Frontal cortex (tissue), 4 donors: ENCODE results near the gene ECHDC1. TPM values are rescaled to one million over a fixed set of nuclear protein-coding genes. Genes with fewer than 3 reads are reported as not detected.
"Not testable (repeated sequence)": the region's sequence is repeated elsewhere in the genome, so short reads cannot be mapped to it uniquely, and the experiment has no call there.

Source experiments
- DNase-seq, 2 donors: peaks; one replicate each; pipeline ENCODE4 v3.0.0; 2012; ENCODE audit warnings: low spot score in 2 of 2
- FAIRE-seq: peaks from 2 replicates; lab custom pipeline; 2012; peaks lifted over from hg19 to GRCh38; lab: Jason Lieb, UNC
- total RNA-seq: library from RNA; depleted of rRNA; stranded (reverse); fragments of >200 nt; gene quantifications from one replicate; pipeline ENCODE4 v1.2.3, GENCODE V29; 2014
- donor health status: control.
- donor health status: control.
- donor health status: control.

Gene ECHDC1
- total RNA-seq, 1 donor from 2014 or later, result 49.7 TPM

- no peak for DNase-seq
These were observed 625 bp upstream of the ECHDC1 start for GRCh38 chr6:127343809-127344659.

GRCh38 chr6:127342296-127342945, 988 bp downstream of the ECHDC1 start:
- DNase-seq (no peak), FAIRE-seq (no peak)

More at GRCh38 chr6:127343809-127344659, 625 bp upstream of the ECHDC1 start:
- FAIRE-seq, result no peak

- no peak for DNase-seq
- FAIRE-seq, result no peak
These were observed 1.8 kb downstream of the ECHDC1 start for GRCh38 chr6:127341471-127342202.

- DNase-seq (no peak), FAIRE-seq (no peak)
These were observed 3.2 kb downstream of the ECHDC1 start for GRCh38 chr6:127340171-127340570.

GRCh38 chr6:127338936-127339335, 4.5 kb downstream of the ECHDC1 start:
- DNase-seq (no peak), FAIRE-seq (no peak)

- no peak for FAIRE-seq
- DNase-seq, result no peak
These were observed 10.9 kb downstream of the ECHDC1 start for GRCh38 chr6:127332383-127332961.

- not testable (repeated sequence) for DNase-seq, FAIRE-seq
These were observed 12.2 kb downstream of the ECHDC1 start for GRCh38 chr6:127331256-127331655.

- FAIRE-seq (no peak), DNase-seq (no peak)
These were observed 15.3 kb downstream of the ECHDC1 start for GRCh38 chr6:127328043-127328609.

- FAIRE-seq (no peak), DNase-seq (no peak)
These were observed 23.7 kb downstream of the ECHDC1 start for GRCh38 chr6:127319686-127320085.

- no peak for FAIRE-seq
- no peak for DNase-seq
These were observed 25.9 kb downstream of the ECHDC1 start for GRCh38 chr6:127317388-127318128.

GRCh38 chr6:127305741-127306140, 37.7 kb downstream of the ECHDC1 start:
- FAIRE-seq (peak; percentile 34), DNase-seq (no peak)

GRCh38 chr6:127303917-127304316, 39.5 kb downstream of the ECHDC1 start:
- no peak for FAIRE-seq

GRCh38 chr6:127302728-127303660, 40.4 kb downstream of the ECHDC1 start:
- FAIRE-seq, result peak; percentile 91
- peak in 1 of 2 donors; percentile 18 for DNase-seq

More at GRCh38 chr6:127303917-127304316, 39.5 kb downstream of the ECHDC1 start:
- no peak for DNase-seq

GRCh38 chr6:127301199-127301700, 42.2 kb downstream of the ECHDC1 start:
- DNase-seq (no peak), FAIRE-seq (no peak)

GRCh38 chr6:127300411-127300810, 43.0 kb downstream of the ECHDC1 start:
- DNase-seq (no peak), FAIRE-seq (no peak)

- DNase-seq, result no peak
- FAIRE-seq, result no peak
These were observed 43.7 kb downstream of the ECHDC1 start for GRCh38 chr6:127299522-127300240.

GRCh38 chr6:127298475-127298874, 44.9 kb downstream of the ECHDC1 start:
- DNase-seq (no peak), FAIRE-seq (no peak)
